ENCODE data around the gene ZNF622.
A peak's percentile ranks its signal among the peaks of the same experiment; 100 is the strongest.

The ZNF622 gene

DNA sequence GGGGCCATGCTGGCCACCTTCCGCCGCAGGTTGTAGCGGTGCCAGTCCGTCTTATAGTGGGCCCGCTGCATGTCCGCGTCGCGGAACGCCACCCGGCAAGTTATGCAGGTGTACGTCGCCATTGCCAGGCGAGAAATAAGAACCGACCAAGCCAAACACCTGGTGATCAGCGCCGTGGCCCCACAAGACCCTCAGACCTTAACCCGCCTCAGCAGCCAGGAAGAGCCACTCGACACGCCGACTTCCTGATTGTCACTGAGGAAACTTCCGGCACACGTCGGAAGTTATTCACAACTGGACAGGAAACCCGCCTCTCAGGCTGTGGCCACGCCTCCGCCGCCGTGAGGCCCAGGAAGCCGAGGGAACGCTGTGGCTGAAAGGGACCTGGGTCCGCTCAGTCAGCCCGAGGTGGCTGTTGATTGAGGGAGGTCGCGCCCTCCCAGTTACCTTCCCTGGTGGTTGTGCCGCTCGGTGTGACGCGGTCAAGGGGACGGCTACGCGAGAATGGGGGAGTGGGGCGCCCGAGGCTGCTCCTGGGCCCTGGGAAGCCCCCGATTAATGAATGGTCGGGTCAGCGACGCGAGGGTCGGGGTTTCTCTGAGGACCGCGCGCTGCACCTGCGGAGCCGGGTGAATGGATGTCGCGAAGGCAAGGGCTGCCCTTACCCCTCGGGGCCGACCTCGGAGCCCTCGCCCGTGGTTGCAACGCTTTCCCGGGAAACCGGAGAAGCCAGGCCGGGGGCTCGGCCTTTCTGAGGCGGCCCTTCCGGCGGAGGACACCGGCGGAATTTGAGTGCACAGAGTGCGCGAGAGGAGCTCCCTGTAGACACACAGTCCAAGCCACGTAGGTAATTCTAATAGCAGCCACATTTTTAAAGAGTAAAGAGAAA lies at the start of gene ZNF622:
ZNF622 (minus strand) TSS at position 257 of the 889 bp plus-strand sequence; CDS start at position 122, 135 bp downstream.
- in situ Hi-C loops (cut with HindIII; ENCODE audit: low pct_ligation_motif_present, low pct_unique_long_range_greater_than_20kb, low sequenced_read_pairs): no loop called here
- DNase-seq: peak; percentile 86

DNA sequence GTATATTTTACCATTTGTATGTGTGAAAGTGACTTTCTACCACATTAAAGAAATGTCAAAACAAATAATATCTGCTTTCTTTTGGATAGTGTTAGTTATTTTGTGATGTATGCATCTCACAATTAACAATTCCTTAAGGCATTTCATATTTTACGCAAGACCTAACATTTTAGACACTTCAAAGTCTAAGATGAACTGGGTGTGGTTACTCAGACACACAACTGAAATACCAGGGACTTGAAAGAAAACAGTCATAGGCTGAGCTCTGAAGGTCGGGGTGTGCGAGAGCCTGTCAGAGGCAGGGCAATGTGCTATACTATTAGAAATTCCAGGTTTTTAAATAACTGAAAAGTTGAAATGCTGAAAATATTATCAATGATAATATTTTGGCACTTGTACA lies 44.5 kb upstream of the ZNF622 start:
- DNase-seq: no peak
- in situ Hi-C loops (cut with HindIII; ENCODE audit: low pct_ligation_motif_present, low pct_unique_long_range_greater_than_20kb, low sequenced_read_pairs): no loop called here

DNA sequence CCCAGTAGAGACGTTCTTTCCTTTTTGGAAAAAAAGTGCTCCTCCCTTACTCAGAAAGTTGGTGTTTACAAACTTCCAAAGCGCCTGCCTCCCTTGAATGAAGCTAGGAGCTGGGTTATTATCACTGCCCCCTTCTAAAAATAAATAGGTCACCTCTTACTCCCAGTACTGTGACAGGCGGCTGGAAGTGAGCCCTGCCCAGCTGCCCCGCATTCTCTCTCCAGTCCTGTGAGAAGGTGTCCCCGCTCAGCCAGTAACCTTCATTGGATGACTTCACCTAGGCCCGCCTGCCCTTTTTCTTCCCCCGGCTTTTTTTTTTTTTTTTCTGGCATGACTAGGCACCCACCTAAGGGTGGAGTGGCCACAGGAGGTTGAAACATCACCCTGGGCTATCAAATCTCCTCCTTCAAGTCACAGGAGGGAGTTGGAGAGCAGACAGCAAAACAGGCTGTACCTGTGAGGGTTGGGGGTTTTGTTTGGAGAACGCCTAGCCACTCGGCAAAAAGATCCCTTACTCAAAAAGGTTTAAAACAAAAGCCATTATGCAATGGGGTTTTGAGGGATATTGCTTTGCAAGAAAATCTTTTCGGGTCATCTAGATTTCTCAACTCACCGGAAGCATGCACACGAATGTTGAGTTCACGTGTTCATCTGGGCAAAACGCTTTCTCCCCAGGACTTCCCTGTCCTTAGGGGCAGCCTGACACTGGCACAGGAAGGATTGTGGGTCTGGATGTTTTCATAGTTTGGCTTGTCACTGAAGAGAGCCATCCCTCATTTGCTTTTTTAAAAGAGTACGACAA lies 43.3 kb upstream of the ZNF622 start:
- in situ Hi-C loops (cut with HindIII; ENCODE audit: low pct_ligation_motif_present, low pct_unique_long_range_greater_than_20kb, low sequenced_read_pairs): no loop called here
- DNase-seq: peak; percentile 44

DNA sequence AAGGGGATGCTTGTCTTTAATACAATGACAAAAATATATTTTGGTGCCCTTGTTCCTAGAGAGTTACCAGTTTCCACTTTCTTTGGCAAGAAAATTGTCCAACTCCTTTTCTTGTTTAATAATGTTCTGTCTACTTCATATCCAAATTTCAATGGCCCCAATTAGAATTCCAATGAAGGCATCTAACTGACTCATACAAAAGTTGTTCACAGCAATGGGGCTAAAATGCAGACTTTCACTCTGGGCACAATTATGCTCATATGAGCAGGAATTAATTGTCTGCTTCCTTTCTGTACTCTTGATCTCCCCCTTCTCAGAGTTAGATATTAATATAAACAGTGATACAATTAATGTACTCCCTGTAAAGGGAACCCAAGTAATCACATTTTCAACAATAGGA lies 42.1 kb upstream of the ZNF622 start:
- no peak for DNase-seq
- in situ Hi-C loops (cut with HindIII; ENCODE audit: low pct_ligation_motif_present, low pct_unique_long_range_greater_than_20kb, low sequenced_read_pairs): no loop called here

- in situ Hi-C loops (cut with HindIII; ENCODE audit: low pct_ligation_motif_present, low pct_unique_long_range_greater_than_20kb, low sequenced_read_pairs): no loop called here
- DNase-seq: no peak
Measured at GRCh38 chr5:16505904-16506303, 40.3 kb upstream of the ZNF622 start.

- in situ Hi-C loops (cut with HindIII; ENCODE audit: low pct_ligation_motif_present, low pct_unique_long_range_greater_than_20kb, low sequenced_read_pairs): no loop called here
- DNase-seq: no peak
Measured at GRCh38 chr5:16505140-16505891, 39.7 kb upstream of the ZNF622 start.

GRCh38 chr5:16504571-16504970 lies 39.0 kb upstream of the ZNF622 start:
- in situ Hi-C loops (cut with HindIII; ENCODE audit: low pct_ligation_motif_present, low pct_unique_long_range_greater_than_20kb, low sequenced_read_pairs): no loop called here
- no peak for DNase-seq

GRCh38 chr5:16502866-16503265 lies 37.3 kb upstream of the ZNF622 start:
- DNase-seq: peak; percentile 47
- in situ Hi-C loops (cut with HindIII; ENCODE audit: low pct_ligation_motif_present, low pct_unique_long_range_greater_than_20kb, low sequenced_read_pairs): no loop called here

DNA sequence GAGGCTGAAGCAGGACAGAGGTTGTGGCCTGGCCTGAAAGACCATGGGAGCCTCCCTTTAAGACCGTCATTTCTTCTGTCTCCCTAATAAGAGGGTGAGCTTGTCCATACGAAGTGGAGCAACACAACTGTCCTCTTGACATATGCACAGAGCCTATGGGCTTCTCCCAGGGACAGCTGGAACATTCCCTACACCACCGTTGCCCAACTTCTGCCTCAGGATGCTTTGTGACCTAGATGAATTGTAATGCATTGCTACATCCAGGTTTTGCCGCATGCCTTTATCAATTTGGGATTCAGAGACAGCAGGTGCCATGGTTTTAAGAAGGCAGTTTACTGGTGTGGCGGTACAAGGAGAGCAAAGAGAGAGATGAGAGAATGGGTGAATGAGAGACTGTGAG lies 34.4 kb upstream of the ZNF622 start:
- in situ Hi-C loops (cut with HindIII; ENCODE audit: low pct_ligation_motif_present, low pct_unique_long_range_greater_than_20kb, low sequenced_read_pairs): no loop called here
- DNase-seq: no peak

DNA sequence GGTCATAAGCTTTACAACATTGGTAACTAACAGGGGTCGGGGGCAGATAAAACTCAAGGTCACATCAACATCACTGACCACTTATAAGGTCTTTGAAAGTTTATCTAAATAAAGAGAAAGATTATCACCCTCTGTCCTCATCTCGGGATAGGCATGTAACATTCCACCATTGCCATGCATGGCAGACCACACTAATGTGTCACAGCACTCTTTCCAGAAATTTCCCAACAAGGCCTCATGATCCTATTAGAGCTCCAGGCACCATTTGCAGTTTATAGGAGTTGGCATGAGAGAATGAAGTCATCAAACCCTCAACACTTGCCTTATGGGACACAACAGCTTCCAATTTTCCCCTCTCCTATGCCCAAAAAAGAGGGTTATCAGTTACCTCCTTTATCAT lies 31.9 kb upstream of the ZNF622 start:
- no peak for DNase-seq
- in situ Hi-C loops (cut with HindIII; ENCODE audit: low pct_ligation_motif_present, low pct_unique_long_range_greater_than_20kb, low sequenced_read_pairs): no loop called here

- DNase-seq: no peak
- in situ Hi-C loops (cut with HindIII; ENCODE audit: low pct_ligation_motif_present, low pct_unique_long_range_greater_than_20kb, low sequenced_read_pairs): no loop called here
Measured at GRCh38 chr5:16493261-16493660, 27.7 kb upstream of the ZNF622 start.

DNA sequence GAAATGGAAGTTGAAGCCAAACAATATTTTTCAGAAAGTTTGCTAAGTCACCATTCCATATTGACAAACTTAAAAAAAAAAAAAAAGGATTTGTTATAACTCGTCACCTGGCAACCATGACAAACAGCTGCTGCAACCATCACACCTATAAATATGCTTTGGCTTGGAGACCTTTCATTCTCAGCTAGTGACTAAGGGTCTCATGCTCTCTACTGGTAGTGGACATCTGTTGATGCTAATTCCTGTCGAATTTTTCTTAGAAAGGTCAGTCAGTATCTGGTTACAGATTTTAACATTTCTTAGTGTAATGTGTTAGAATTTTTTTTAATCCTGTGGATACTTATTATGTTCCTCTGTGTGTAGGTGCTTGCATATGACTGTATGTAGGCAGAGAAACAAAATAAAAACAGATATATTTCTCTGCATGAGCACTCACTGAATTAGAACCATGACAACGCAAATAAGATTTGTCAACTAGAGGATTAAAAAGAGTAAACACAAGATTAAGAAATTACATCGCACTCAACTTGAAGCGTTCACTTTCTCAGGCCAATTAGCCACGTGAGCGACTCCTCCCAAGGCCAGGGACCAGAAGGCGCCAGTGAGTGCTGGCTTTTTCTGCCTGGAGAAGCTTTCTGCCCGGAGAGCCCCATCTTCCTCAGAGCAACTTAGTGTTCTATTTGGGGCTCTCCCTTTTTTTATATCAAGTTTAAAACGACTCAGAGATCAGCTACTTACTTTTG lies 27.0 kb upstream of the ZNF622 start:
- in situ Hi-C loops (cut with HindIII; ENCODE audit: low pct_ligation_motif_present, low pct_unique_long_range_greater_than_20kb, low sequenced_read_pairs): no loop called here

DNA sequence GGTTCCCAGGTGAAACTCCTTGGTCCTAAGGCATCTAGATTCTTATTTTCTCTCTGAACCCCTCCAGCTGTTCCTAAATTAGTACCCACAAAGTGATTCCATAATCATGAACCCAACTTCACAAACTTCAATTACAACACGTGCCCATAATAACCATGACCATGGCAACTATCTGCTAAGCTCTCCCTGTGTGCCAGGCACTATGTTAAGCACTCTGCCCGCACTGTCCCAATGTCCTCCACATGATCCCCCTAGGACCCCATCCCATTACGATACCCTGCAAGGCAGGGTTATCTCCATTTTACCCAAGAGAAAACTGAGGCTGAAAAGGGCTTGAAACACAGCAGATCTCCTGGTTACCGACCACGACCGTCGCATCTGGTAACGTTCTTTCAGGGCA lies 25.3 kb upstream of the ZNF622 start:
- in situ Hi-C loops (cut with HindIII; ENCODE audit: low pct_ligation_motif_present, low pct_unique_long_range_greater_than_20kb, low sequenced_read_pairs): no loop called here
- DNase-seq: no peak

More for the DNA sequence above, 27.0 kb upstream of the ZNF622 start:
- peak; percentile 18 for DNase-seq

GRCh38 chr5:16489322-16489791 lies 23.8 kb upstream of the ZNF622 start:
- peak; percentile 54 for DNase-seq
- in situ Hi-C loops (cut with HindIII; ENCODE audit: low pct_ligation_motif_present, low pct_unique_long_range_greater_than_20kb, low sequenced_read_pairs): no loop called here

DNA sequence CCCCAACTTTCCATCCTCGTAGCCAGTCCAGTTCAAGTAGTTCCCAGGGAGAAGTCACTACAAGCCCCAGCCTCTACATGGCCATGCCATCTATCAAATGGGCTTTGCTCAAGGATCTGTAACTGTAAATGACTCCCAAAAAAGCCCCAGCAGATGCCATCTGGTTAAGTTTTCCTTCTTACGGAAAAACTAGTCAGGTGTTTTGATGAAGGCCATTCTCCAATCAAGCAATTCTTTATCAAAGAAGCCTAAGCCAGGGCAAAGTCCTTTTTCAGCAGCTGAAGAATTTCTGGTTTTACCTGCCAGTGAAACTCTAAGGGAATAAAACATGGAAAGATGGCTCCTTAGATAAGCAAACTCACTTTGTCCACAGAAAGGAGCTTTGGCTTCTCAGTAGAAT lies 21.9 kb upstream of the ZNF622 start:
- DNase-seq: no peak
- in situ Hi-C loops (cut with HindIII; ENCODE audit: low pct_ligation_motif_present, low pct_unique_long_range_greater_than_20kb, low sequenced_read_pairs): no loop called here

GRCh38 chr5:16486711-16487111 lies 21.1 kb upstream of the ZNF622 start:
- in situ Hi-C loops (cut with HindIII; ENCODE audit: low pct_ligation_motif_present, low pct_unique_long_range_greater_than_20kb, low sequenced_read_pairs): no loop called here
- DNase-seq: no peak

- DNase-seq: no peak
- in situ Hi-C loops (cut with HindIII; ENCODE audit: low pct_ligation_motif_present, low pct_unique_long_range_greater_than_20kb, low sequenced_read_pairs): no loop called here
Measured at GRCh38 chr5:16485656-16486055, 20.1 kb upstream of the ZNF622 start.

DNA sequence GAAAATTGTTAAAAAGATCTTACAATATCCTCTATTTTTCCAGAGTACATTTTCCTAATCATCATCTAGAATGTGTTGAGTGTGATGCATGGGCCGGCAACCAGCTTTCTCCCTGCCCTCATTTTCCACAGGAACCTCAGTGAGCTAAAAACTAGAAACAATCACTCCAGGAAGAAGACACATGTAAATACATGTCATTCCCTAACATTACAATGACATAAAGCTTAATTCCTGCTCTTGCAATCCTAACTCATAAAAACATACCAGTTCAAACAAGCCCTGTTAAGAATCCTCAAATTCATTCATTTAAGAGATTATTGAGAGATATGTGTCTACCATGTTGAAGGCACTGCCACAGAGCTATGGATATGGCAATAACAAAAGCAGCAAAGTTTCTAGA lies 18.5 kb upstream of the ZNF622 start:
- no peak for DNase-seq
- in situ Hi-C loops (cut with HindIII; ENCODE audit: low pct_ligation_motif_present, low pct_unique_long_range_greater_than_20kb, low sequenced_read_pairs): no loop called here

Measured in ACHN (cell line).